ENCODE results near the gene ARID4B. TPM values are rescaled to one million over a fixed set of nuclear protein-coding genes. Genes with fewer than 3 reads are reported as not detected.
A peak's percentile ranks its signal among the peaks of the same experiment; 100 is the strongest.
"Not testable (repeated sequence)": the region's sequence is repeated elsewhere in the genome, so short reads cannot be mapped to it uniquely, and the experiment has no call there.

Gene ARID4B
- total and polyA plus RNA-seq, 5 donors from 2014 or later, result 52.6 to 192 (median 58.6) TPM

DNA sequence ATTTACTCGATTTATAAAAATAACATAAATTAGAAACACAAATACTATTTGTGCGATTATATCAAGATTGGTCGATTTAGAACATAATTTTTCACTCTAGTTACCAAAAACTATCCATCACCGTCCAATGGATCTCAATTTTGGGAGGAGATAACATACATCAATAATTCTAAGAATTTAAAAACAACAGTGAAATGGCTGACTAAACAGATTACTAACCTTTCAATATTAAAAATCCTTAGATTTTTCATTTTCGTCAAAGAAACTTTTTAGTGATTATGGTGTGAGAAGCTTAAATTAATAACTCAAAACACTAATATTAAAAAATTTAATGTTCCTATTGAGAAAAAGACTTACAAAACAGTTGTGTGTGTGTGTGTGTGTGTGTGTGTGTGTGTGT, 91.9 kb downstream of the ARID4B start:
- Mint-ChIP-seq H3K4me3 (no peak overlapping the region), H3K27me3 (no peaks in the 10 kb centered on the region), H3K9me3 (no peaks in the 10 kb centered on the region), H3K36me3 (peaks cover 25% of the 10 kb centered on the region), H3K4me1 (peaks cover 17 to 30% (median 23%) of the 10 kb centered on the region in 4 donors), H3K27ac (no peak overlapping the region)
- DNase-seq (no peak), ATAC-seq (ENCODE audit: low read depth in 2 of 2) (no peak)
- Histone ChIP-seq H3K4me1 (ENCODE audit: control insufficient read depth, insufficient read depth, low read length, poor library complexity, severe bottlenecking) (peaks cover 16% of the 10 kb centered on the region), H3K36me3 (ENCODE audit: control insufficient read depth, insufficient read depth, low read length) (peaks cover 75% of the 10 kb centered on the region), H3K27ac (ENCODE audit: insufficient read depth, low read length, poor library complexity, severe bottlenecking) (no peak overlapping the region), H3K27me3 (ENCODE audit: control insufficient read depth, insufficient read depth, low read length) (no peaks in the 10 kb centered on the region), H3K9me3 (ENCODE audit: control insufficient read depth in 2 of 2, low read length in 2 of 2) (no peaks in the 10 kb centered on the region), H3K4me3 (ENCODE audit: low read depth, low read length) (no peak overlapping the region)

DNA sequence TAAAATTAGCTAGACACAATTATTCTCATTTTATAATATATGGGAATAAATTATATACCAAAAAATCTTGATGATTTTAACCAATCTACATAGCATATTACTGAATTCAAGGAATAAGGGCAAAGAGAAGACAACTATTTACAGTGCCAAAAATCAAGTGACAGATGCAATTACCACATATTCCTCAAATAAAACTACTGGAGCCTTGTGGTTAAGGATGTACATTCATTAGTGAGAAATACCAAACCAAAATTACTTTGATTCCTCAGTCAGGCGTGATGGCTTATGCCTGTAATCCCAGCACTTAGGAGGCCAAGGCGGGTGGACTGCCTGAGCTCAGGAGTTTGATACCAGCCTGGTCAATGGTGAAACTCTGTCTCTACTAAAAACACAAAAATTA, 98.1 kb downstream of the ARID4B start:
- DNase-seq, result no peak
- Mint-ChIP-seq H3K36me3 (peaks cover 24% of the 10 kb centered on the region), H3K4me3 (no peak overlapping the region), H3K27ac (peak overlapping the region in 1 of 3 donors; percentile 20), H3K9me3 (no peaks in the 10 kb centered on the region), H3K4me1 (peaks cover 7 to 11% (median 9%) of the 10 kb centered on the region in 4 donors), H3K27me3 (no peaks in the 10 kb centered on the region)
- no peaks in the 10 kb centered on the region for H3K4me1 ChIP-seq (ENCODE audit: control insufficient read depth, insufficient read depth, low read length, poor library complexity, severe bottlenecking)
- ATAC-seq (ENCODE audit: low read depth in 2 of 2), result no peak
- H3K9me3 ChIP-seq (ENCODE audit: control insufficient read depth in 2 of 2, low read length in 2 of 2), result no peaks in the 10 kb centered on the region
- no peak overlapping the region for H3K4me3 ChIP-seq (ENCODE audit: low read depth, low read length)
- H3K36me3 ChIP-seq (ENCODE audit: control insufficient read depth, insufficient read depth, low read length), result peaks cover 78% of the 10 kb centered on the region
- no peak overlapping the region for H3K27ac ChIP-seq (ENCODE audit: insufficient read depth, low read length, poor library complexity, severe bottlenecking)
- H3K27me3 ChIP-seq (ENCODE audit: control insufficient read depth, insufficient read depth, low read length), result no peaks in the 10 kb centered on the region

DNA sequence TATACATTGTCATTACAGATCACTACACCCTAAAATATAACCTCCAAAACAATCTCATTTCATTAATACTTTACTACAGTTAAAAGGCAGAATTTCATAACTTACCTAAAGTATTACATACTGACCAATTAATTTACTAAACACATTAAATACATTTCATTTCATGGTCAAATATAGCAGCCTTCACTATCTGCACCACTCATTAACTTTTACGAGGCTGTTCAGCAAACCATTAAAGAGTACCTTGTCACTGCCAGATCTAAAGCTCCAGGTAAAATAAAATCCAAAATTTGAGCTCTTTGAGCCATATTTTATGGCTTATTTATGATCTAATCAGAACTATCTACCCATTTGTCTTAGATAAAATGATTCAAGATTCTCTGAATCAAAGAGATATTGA, 100.6 kb downstream of the ARID4B start:
- ATAC-seq (ENCODE audit: low read depth in 2 of 2) (no peak), DNase-seq (no peak)
- Mint-ChIP-seq H3K4me1 (peaks cover 4 to 11% (median 7%) of the 10 kb centered on the region in 4 donors), H3K4me3 (no peak overlapping the region), H3K9me3 (no peaks in the 10 kb centered on the region), H3K27ac (peak overlapping the region in 2 of 3 donors; percentile 1 to 45), H3K27me3 (no peaks in the 10 kb centered on the region), H3K36me3 (peaks cover 19% of the 10 kb centered on the region)
- no peaks in the 10 kb centered on the region for H3K27me3 ChIP-seq (ENCODE audit: control insufficient read depth, insufficient read depth, low read length)
- H3K27ac ChIP-seq (ENCODE audit: insufficient read depth, low read length, poor library complexity, severe bottlenecking), result no peak overlapping the region
- H3K4me3 ChIP-seq (ENCODE audit: low read depth, low read length), result no peak overlapping the region
- no peaks in the 10 kb centered on the region for H3K4me1 ChIP-seq (ENCODE audit: control insufficient read depth, insufficient read depth, low read length, poor library complexity, severe bottlenecking)
- peaks cover 81% of the 10 kb centered on the region for H3K36me3 ChIP-seq (ENCODE audit: control insufficient read depth, insufficient read depth, low read length)
- H3K9me3 ChIP-seq (ENCODE audit: control insufficient read depth in 2 of 2, low read length in 2 of 2), result no peaks in the 10 kb centered on the region

DNA sequence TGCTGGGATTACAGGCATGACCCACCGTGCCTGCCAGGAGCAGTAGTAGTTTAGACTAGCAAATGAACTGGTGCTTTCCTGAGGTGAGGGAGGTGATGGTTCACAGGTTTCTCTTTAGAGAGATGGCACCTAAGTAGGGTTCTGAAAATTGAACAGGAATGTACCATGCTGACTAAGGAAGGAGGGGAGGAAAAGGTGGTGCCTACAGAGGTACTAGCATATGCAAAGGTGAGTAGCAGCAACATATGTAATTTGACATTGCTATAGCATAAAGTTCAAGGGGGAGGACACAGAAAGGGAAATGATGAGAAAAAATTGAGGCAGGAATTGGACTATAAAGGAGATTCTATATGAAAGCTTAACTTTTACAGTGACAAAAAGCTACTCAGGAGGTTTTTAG, 101.0 kb downstream of the ARID4B start:
- ATAC-seq (ENCODE audit: low read depth in 2 of 2), result no peak
- Histone ChIP-seq H3K9me3 (ENCODE audit: control insufficient read depth in 2 of 2, low read length in 2 of 2) (no peaks in the 10 kb centered on the region), H3K4me1 (ENCODE audit: control insufficient read depth, insufficient read depth, low read length, poor library complexity, severe bottlenecking) (no peaks in the 10 kb centered on the region), H3K36me3 (ENCODE audit: control insufficient read depth, insufficient read depth, low read length) (peaks cover 83% of the 10 kb centered on the region), H3K27me3 (ENCODE audit: control insufficient read depth, insufficient read depth, low read length) (no peaks in the 10 kb centered on the region), H3K27ac (ENCODE audit: insufficient read depth, low read length, poor library complexity, severe bottlenecking) (no peak overlapping the region), H3K4me3 (ENCODE audit: low read depth, low read length) (no peak overlapping the region)
- no peak for DNase-seq
- Mint-ChIP-seq H3K4me3 (no peak overlapping the region), H3K4me1 (peaks cover 4 to 11% (median 7%) of the 10 kb centered on the region in 4 donors), H3K36me3 (peaks cover 19% of the 10 kb centered on the region), H3K27me3 (no peaks in the 10 kb centered on the region), H3K9me3 (no peaks in the 10 kb centered on the region), H3K27ac (peak overlapping the region in 2 of 3 donors; percentile 1 to 3)

DNA sequence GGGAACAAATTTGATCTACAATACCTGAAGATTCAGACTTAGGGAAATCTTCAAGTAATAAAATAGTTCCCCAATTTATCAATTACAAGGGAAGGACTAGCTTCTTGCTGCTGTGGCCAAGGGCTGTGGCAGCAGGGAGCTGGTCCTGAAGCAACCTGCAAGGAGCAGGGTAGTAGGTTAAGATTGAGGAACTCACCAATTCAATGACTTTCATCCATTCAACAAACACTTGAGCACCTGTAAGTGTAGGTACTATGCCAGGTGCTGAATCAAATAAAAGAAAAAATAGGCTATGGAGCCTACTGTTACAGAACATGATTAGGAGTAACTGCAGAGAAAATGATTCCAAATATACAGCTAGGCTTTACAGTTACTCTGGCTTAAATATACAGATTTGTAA, 102.7 kb downstream of the ARID4B start:
- no peak for DNase-seq
- Mint-ChIP-seq H3K27me3 (no peaks in the 10 kb centered on the region), H3K36me3 (peaks cover 18% of the 10 kb centered on the region), H3K27ac (no peak overlapping the region), H3K4me1 (peaks cover 4 to 16% (median 7%) of the 10 kb centered on the region in 4 donors), H3K9me3 (no peaks in the 10 kb centered on the region), H3K4me3 (no peak overlapping the region)
- ATAC-seq (ENCODE audit: low read depth in 2 of 2), result no peak
- Histone ChIP-seq H3K36me3 (ENCODE audit: control insufficient read depth, insufficient read depth, low read length) (peaks cover 84% of the 10 kb centered on the region), H3K27ac (ENCODE audit: insufficient read depth, low read length, poor library complexity, severe bottlenecking) (no peak overlapping the region), H3K4me1 (ENCODE audit: control insufficient read depth, insufficient read depth, low read length, poor library complexity, severe bottlenecking) (no peaks in the 10 kb centered on the region), H3K9me3 (ENCODE audit: control insufficient read depth in 2 of 2, low read length in 2 of 2) (no peaks in the 10 kb centered on the region), H3K27me3 (ENCODE audit: control insufficient read depth, insufficient read depth, low read length) (no peaks in the 10 kb centered on the region), H3K4me3 (ENCODE audit: low read depth, low read length) (no peak overlapping the region)

DNA sequence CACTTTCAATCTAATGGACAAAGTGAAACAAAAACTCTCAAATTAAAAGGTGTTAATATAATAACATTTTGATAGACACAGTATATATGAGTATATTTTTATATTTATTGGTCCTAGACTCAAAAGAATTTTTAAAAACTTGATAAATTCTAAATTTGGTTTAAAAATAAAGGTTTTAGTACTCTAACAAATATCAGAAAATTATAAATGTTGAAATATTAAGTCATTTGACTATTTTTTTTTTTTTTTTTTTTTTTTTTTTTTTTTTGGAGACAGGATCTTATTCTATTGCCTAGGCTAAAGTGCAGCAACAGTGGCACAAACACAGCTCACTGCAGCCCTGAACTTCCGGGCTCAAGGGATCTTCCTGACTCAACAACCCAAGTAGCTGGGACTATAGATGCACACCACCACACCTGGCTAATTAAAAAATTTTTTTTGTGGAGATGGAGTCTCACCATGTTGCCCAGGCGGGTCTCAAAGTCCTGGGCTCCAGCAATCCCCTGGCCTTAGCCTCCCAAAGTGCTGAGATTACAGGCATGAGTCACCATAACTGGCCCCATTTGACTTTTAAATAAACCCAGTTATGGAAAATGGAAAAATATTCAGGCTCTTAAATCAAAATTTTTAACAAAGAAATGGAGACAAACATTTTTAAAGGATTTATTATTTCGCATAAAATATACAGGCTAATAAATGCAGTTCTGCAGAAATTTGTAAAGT, 106.2 kb downstream of the ARID4B start:
- no peak overlapping the region for H3K4me3 Mint-ChIP-seq
- H3K4me3 ChIP-seq (ENCODE audit: low read depth, low read length), result no peak overlapping the region
- H3K4me1 ChIP-seq (ENCODE audit: control insufficient read depth, insufficient read depth, low read length, poor library complexity, severe bottlenecking), result no peaks in the 10 kb centered on the region
- H3K27me3 ChIP-seq (ENCODE audit: control insufficient read depth, insufficient read depth, low read length), result no peaks in the 10 kb centered on the region
- H3K36me3 ChIP-seq (ENCODE audit: control insufficient read depth, insufficient read depth, low read length), result peaks cover 78% of the 10 kb centered on the region
- no peaks in the 10 kb centered on the region for H3K27me3 Mint-ChIP-seq
- no peak overlapping the region for H3K27ac ChIP-seq (ENCODE audit: insufficient read depth, low read length, poor library complexity, severe bottlenecking)
- no peaks in the 10 kb centered on the region for H3K9me3 Mint-ChIP-seq
- DNase-seq, result no peak
- peaks cover 10% of the 10 kb centered on the region for H3K36me3 Mint-ChIP-seq
- H3K4me1 Mint-ChIP-seq, result peaks cover 0 to 17% (median 14%) of the 10 kb centered on the region in 4 donors
- no peaks in the 10 kb centered on the region for H3K9me3 ChIP-seq (ENCODE audit: control insufficient read depth in 2 of 2, low read length in 2 of 2)
- H3K27ac Mint-ChIP-seq, result no peak overlapping the region
- ATAC-seq (ENCODE audit: low read depth in 2 of 2), result no peak

DNA sequence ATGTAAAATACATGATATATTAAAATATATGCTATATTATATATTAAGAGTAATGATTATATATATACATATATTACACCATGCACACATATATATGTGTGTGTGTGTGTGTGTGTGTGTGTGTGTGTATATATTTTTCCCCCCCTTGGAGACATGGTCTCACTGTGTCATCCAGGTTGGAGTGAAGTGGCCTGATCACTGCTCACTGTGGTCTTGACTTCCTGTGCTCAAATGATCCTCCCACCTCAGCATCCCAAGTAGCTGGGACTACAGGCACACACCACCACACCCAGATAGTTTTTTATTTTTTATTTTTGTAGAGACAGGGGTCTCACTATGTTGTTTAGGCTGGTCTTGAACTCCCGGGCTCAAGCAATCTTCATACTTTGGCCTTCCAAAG, 112.5 kb downstream of the ARID4B start:
- H3K9me3 ChIP-seq (ENCODE audit: control insufficient read depth in 2 of 2, low read length in 2 of 2), result no peaks in the 10 kb centered on the region
- no peak for ATAC-seq (ENCODE audit: low read depth in 2 of 2)
- peak overlapping the region in 1 of 3 donors; percentile 46 for H3K27ac Mint-ChIP-seq

DNA sequence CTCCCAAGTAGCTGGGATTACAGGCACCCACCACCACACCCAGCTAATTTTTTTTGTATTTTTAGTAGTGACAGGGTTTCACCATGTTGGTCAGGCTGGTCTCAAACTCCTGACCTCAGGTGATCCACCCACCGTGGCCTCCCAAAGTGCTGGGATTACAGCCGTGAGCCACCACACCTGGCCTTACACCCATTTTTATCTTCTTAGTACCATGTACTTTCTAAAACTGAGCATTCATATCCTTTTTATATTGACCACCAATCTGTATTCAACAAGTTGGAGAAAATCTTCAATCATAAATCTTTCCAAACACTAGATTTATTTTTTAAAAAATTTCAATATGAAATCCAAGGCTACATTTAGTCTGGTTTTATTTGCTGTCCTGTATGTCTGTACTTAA, 113.0 kb downstream of the ARID4B start:
- ATAC-seq (ENCODE audit: low read depth in 2 of 2); H3K9me3 ChIP-seq (ENCODE audit: control insufficient read depth in 2 of 2, low read length in 2 of 2); H3K27ac ChIP-seq (ENCODE audit: insufficient read depth, low read length, poor library complexity, severe bottlenecking); H3K4me3 ChIP-seq (ENCODE audit: low read depth, low read length); H3K9me3 Mint-ChIP-seq; DNase-seq; H3K27me3 ChIP-seq (ENCODE audit: control insufficient read depth, insufficient read depth, low read length); H3K27me3 Mint-ChIP-seq: not testable (repeated sequence)
- Mint-ChIP-seq H3K27ac (peak overlapping the region in 1 of 3 donors; percentile 84), H3K4me1 (peaks cover 24 to 40% (median 26%) of the 10 kb centered on the region in 4 donors), H3K36me3 (peaks cover 32% of the 10 kb centered on the region), H3K4me3 (peak overlapping the region in 1 of 4 donors; percentile 80)
- H3K36me3 ChIP-seq (ENCODE audit: control insufficient read depth, insufficient read depth, low read length), result peaks cover 57% of the 10 kb centered on the region
- H3K4me1 ChIP-seq (ENCODE audit: control insufficient read depth, insufficient read depth, low read length, poor library complexity, severe bottlenecking), result peaks cover 13% of the 10 kb centered on the region

More for the DNA sequence above, 112.5 kb downstream of the ARID4B start:
- Histone ChIP-seq H3K27me3 (ENCODE audit: control insufficient read depth, insufficient read depth, low read length) (no peaks in the 10 kb centered on the region), H3K4me3 (ENCODE audit: low read depth, low read length) (no peak overlapping the region), H3K36me3 (ENCODE audit: control insufficient read depth, insufficient read depth, low read length) (peaks cover 57% of the 10 kb centered on the region), H3K27ac (ENCODE audit: insufficient read depth, low read length, poor library complexity, severe bottlenecking) (no peak overlapping the region), H3K4me1 (ENCODE audit: control insufficient read depth, insufficient read depth, low read length, poor library complexity, severe bottlenecking) (peaks cover 13% of the 10 kb centered on the region)
- Mint-ChIP-seq H3K4me3 (no peak overlapping the region), H3K36me3 (peaks cover 32% of the 10 kb centered on the region), H3K4me1 (peaks cover 23 to 39% (median 24%) of the 10 kb centered on the region in 4 donors), H3K27me3 (no peaks in the 10 kb centered on the region), H3K9me3 (no peaks in the 10 kb centered on the region)
- DNase-seq, result no peak
